Suppressor macrophage treated with lipopolysaccharide for 1 hour (primary cell): ENCODE data around the gene XRCC5.
A peak's percentile ranks its signal among the peaks of the same experiment; 100 is the strongest.

Experiments
- DNase-seq, 3 donors: peaks; one replicate each; pipeline ENCODE4 v3.0.0-alpha.2; 2020 to 2022

XRCC5 gene

GRCh38 chr2:216161967-216162366 is 52.8 kb downstream of the XRCC5 start:
- DNase-seq = no peak

GRCh38 chr2:216163518-216163917 is 54.4 kb downstream of the XRCC5 start:
- no peak for DNase-seq

DNA sequence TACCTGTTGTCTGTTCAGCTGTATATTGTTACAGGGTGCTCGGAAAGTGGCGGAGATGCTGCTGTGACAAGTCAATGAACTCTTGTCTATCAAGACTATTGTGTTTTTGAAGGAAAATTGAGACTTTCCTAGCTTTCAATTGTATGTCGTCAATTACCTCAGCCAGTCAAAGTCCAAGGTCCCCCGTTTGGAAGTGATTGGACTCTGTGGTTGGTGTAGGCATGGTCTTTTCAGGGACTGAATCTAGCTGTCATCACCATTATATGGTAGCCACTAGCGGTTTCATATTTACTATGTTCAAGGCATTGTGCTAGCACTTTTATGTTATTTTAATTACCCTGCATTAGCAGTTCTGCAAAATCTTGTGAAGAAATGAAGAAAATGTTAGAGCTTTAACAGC is 54.9 kb downstream of the XRCC5 start:
- no peak for DNase-seq

DNA sequence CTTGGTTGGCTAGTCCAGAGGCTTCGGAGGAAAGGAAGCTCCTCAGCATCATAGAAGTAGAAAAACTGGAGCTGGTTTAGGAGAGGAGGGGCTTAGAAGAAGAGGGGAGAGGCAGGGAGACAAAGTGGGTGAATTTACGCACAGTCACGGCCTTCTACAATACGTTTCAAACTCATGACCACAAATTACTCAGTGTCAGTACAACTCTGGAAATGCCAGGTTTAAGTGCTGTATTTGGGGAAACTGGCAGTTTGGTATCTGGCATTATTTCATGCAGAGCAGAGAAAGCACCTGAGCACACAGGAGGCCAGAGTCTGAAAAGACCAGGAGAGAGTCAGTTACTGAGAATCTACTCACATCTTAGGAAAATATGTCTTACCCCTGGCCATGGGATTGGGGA is 55.4 kb downstream of the XRCC5 start:
- peak; percentile 25 to 50 (median 30) for DNase-seq

- peak in 2 of 3 donors; percentile 10 to 24 for DNase-seq
Observed at GRCh38 chr2:216165711-216166110, 56.6 kb downstream of the XRCC5 start.

DNA sequence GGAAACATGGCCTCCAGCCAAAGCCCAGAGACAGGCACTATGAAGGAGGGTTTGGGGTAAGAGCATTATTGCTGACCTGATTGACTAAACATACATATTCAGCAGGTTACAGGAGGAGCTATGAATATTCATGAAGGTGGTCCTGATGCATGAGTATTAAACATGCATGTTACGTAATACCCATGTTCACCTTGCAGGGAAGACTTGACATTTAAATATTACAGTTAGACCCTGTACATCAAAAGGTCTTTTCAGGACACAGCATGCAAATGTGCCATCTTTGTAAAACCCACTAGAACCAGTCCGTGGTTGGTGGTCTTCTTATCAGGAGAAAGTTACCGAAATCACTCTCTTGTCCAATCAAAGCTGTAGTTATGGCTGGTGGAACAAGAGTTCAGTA is 59.9 kb downstream of the XRCC5 start:
- no peak for DNase-seq

DNA sequence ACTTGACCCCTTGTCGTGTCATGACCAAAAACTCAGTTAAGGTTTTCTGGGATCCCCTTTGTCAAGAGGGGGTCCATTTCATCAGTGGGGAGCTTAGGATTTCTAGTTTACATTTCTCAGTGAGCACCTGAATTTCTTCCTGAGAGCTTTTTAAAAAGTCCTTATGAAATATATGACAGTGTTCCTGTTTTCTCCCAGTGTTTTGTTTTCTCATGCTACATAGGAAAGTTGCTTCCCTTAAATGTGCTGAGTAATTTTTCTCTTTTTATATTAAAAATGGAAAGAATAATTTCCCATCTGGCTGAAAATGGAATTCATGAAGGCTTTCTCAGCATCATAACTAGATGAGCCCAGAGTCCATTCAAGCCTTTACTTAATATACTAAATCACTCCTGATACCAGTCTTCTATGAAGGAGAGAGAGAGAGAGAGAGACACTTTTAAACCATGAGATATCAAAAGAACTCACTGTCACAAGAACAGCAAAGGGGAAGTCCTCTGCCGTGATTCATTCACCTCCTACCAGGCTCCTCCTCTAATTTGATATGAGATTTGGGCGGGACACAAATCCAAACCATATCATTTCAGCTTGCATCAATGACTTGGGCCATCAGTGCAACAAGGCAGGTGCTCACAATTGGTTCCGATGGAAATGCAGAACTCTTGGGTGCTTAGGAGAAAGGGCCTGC is 61.1 kb downstream of the XRCC5 start:
- peak; percentile 71 to 78 (median 74) for DNase-seq

DNA sequence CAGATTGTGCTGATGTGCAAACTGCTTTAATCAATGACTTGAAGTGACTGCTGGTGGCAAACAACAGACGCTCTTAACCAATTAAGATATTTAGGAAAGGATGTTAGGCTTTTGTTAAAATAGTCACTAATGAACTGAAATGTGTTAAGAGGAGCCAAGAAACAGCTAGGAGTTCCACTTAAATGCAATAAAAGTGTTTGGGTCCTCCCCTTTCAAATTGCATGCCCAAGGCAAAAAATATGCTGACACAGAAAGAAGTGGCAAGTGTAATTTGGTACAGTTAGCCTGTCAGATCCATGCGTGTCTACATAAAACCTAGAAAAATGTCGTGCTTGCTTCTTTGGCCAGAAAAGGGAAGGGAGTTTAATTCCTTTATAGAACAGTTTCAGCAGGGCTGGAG is 61.9 kb downstream of the XRCC5 start:
- peak; percentile 7 to 40 (median 38) for DNase-seq

DNA sequence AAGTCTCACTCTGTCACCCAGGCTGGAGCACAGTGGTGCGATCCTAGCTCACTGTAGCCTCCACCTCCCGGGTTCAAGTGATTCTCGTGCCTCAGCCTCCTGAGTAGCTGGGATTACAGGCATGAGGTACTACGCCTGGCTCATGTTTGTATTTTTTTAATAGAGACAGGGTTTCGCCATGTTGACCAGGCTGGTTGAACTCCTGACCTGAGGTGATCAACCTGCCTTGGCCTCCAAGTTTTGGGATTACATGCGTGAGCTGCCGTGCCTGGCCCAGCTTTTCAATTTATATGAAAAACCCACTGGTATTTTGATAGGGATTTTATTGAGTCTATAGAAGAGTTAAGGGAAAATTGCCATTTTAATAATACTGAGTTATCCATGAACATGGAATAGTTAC is 63.3 kb downstream of the XRCC5 start:
- no peak for DNase-seq

DNA sequence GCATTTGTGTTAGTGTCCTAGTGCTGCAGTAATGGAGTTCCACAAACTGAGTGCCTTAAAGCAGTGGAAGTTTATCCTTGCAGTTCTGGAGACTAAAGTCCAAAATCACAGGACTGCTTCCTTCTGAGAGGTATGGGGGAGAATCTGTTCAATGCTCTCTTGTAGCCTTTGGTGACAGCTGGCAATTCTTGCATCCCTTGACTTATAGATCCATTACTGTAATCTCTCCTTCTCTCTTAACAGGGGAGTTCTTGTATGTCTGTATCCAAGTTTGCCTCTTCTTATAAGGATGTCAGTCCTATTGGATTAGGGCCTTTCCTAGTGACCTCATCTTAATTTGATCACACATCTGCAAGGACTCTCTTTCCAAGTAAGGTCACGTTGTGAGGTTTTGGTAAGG is 69.9 kb downstream of the XRCC5 start:
- DNase-seq = no peak

DNA sequence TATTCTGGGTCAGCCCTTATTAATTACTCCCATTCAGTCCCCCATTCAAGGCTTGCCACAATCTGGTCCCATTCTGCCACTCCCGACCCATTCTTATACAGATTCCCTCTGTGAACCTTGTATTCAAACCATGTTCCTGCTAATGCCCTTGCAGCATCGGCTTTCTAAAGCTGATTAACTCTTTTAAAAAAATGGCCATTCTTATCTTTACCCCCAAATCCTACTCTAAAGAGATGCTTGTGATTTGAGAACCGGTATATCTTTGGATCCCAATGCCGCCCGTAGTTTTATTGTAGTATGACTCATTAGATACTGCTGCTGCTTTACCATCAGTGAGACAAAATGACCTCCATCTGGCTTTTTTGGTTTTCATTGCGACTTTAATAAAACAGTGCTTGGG is 72.2 kb downstream of the XRCC5 start:
- DNase-seq = no peak

DNA sequence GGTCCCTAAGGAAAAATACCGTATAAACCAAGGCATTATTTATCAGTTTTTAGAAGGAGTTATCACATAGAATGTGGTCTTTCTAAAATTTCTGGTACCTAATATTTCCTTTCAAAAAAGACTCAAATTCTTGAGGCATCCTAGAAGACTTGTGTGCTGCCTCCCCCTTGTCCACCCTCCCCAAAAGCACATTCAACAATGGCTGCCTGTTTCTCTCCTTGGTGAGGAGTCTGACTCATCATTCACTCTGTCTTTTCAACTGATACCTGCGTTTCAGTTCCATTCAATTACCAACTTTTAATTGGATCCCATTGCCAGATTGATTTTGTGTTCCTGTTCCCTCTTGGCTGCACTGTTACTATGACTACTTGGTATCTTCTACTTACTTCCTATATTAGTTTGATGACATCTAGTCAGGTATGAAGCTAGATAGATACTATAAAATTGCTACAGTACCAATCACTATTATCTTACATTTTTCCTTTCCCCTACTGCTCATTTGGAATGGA is 72.9 kb downstream of the XRCC5 start:
- no peak for DNase-seq

GRCh38 chr2:216183462-216183861 is 74.3 kb downstream of the XRCC5 start:
- DNase-seq = peak; percentile 40 to 67 (median 65)

GRCh38 chr2:216188559-216188850 is 79.4 kb downstream of the XRCC5 start:
- DNase-seq = no peak

- DNase-seq = no peak
Observed at GRCh38 chr2:216188956-216189355, 79.8 kb downstream of the XRCC5 start.

DNA sequence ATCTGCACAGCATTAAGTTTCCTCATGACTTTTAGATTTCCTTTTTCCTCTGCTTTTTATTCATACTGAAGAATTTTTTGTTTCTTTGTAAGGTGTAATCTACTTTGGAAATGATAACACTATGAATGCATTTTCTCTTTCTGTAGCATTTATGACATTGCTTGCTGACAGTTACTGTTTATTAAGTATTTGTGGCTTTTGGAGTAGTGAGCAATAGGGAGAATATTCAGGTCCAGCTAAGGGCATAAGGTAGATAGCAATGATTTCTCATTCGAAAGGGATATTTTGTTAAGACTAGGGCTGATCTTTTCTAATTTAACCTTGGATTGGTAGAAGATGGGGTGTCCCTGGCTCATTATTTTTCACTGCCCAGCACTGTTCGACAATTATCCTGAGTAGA is 80.3 kb downstream of the XRCC5 start:
- no peak for DNase-seq

DNA sequence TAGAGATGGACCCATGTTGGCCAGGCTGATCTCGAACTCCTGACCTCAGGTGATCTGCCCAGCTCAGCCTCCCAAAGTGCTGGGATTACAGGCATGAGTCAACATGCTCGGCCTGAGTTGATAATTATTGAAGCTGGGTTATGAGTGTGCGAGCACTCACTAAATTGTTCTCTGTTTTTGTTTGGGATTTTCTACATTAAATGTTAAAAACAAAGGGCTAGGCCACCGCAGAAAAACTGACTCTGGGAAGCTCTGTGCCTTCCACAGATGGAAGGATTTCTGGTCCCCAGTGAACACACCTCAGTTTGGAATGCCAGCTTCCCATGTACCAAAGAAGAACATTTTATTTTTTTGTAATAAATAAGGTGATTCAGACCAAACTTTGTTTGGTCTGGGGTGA is 83.0 kb downstream of the XRCC5 start:
- no peak for DNase-seq

- DNase-seq = no peak
Observed at GRCh38 chr2:216192931-216193330, 83.8 kb downstream of the XRCC5 start.

DNA sequence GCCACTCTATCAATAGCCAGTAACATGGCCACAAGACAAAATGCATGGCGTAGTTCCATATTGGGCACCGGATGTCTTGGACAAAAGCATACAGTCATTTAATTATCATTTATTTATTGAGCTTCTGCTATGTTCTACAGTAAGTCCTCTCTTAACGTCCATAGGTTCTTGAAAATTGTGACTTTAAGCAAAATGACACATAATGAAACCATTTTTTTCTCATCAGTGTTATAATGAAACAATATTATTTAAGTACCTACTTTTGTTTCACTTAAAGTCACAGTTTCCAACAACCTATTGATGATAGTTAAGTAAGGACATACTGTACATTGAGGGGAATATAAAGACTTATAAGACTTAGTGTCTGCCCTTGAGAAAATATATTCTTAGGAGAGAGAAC is 84.9 kb downstream of the XRCC5 start:
- no peak for DNase-seq

DNA sequence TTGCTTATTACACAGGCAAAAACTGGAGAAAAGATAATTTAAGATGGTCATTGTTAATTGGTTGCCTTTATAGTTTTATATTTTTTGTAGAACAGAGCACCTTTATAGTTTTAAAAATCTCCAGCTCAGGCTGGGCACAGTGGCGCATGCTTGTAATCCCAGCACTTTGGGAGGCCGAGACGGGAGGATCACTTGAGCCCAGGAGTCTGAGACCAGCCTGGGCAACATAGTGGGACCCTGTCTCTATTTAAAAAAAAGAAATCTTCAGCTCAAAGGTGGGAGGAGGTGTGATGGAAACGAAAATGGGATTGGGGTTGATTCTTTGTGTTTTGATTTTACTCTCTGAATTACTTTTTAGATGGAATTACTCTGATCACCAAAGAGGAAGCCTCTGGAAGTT is 85.4 kb downstream of the XRCC5 start:
- DNase-seq = no peak

- peak in 2 of 3 donors; percentile 23 to 31 for DNase-seq
Observed at GRCh38 chr2:216195565-216196029, 86.4 kb downstream of the XRCC5 start.

GRCh38 chr2:216201692-216202306 is 92.7 kb downstream of the XRCC5 start:
- DNase-seq = no peak

DNA sequence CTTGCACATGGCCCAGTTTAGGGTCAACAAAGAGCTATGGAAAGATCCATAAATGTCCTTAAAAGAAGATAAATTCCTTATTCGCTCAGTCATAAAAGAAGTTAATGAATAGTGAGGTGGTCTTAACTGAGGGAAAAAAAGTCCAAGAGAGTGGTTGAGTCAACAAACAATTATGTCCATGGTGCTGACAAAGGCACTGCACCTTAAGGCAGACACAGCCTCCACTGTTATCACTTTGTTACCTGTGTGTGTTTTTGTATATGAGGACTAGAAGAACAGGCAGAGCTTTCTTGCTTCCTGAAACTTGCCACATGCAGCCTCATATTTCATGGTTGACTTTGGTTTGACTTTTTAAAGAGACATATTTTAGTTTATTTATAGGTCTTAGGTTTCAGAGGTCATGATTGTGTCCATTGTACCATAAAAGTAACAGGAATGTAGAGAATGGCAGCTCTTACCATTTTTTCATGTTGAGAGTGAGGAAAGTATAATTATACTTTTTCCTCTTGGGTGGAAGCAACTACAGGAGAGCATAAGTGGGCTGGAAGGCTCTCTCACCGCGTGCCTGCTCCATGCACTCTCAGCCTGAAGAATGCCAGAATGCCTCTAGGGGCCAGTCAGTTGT is 93.6 kb downstream of the XRCC5 start:
- no peak for DNase-seq

DNA sequence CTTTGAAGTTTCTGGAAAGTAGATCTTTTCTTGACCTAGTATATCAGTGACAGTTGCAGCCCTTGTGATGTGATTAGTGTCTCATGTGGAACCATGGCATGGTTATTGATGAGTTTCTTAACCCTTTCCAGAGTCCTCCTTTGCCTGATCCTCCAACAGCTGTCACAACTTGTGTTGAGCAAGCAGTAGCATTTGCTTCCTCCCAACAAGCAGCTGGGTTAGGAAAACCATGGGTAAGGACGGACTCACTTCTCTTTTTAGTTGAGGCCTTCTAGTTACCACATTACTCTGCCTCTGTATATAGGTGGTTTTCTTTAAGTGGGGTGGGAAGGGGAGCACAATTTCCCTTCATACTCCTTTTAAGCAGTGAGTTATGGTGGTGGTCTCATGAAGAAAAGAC is 96.3 kb downstream of the XRCC5 start:
- peak; percentile 36 to 56 (median 47) for DNase-seq
